ENCODE measurements around the gene MID1. TPM values are rescaled to one million over a fixed set of nuclear protein-coding genes. Genes with fewer than 3 reads are reported as not detected.

MID1 gene
- total and polyA plus RNA-seq, 9 of the 15 experiments (the other 6 are each of a cell fraction or from before 2014, with no cell fraction given), result 0.07 to 0.54 (median 0.33) TPM

GRCh38 chrX:10485326-10485725 is 135.1 kb downstream of the MID1 start:
- no peak for DNase-seq (ENCODE audit: extremely low read depth in 1 of 4, low spot score in 3 of 4)
- Histone ChIP-seq H4K20me1 (replicated peaks; ENCODE audit: control insufficient read depth, insufficient read depth, low read length) (no peaks in the 10 kb centered on the region), H3K4me1 (replicated peaks in 1 of 2; ENCODE audit: control insufficient read depth in 2 of 2, insufficient read depth in 2 of 2, low read length in 2 of 2) (no peaks in the 10 kb centered on the region), H3K79me2 (ENCODE audit: control insufficient read depth, insufficient read depth, low read length) (no peaks in the 10 kb centered on the region), H3K36me3 (ENCODE audit: control insufficient read depth, insufficient read depth, low read length) (no peaks in the 10 kb centered on the region), H3K4me3 (no peak overlapping the region), H2AFZ (ENCODE audit: low read depth, low read length) (no peak overlapping the region), H3K9me1 (ENCODE audit: control insufficient read depth, insufficient read depth, low read length) (no peaks in the 10 kb centered on the region), H3K4me2 (ENCODE audit: insufficient read depth, low read length) (no peak overlapping the region), H3K27ac (ENCODE audit: extremely low read depth, low read depth, low read length) (no peak overlapping the region), H3K9ac (ENCODE audit: insufficient read depth in 1 of 2, low read depth in 2 of 2, low read length in 2 of 2) (no peak overlapping the region), H3K9me3 (replicated peaks; ENCODE audit: control insufficient read depth, insufficient read depth, low read depth, low read length) (no peaks in the 10 kb centered on the region), H3K27me3 (ENCODE audit: control insufficient read depth in 2 of 2, insufficient read depth in 2 of 2, low read length in 2 of 2) (no peaks in the 10 kb centered on the region)
- BruUV-seq (replicated peaks), result no TSS peak
- ATAC-seq, result no peak
- intact Hi-C loops (cut with micrococcal nuclease) (no loop called here), in situ Hi-C loops (cut with MboI) (no loop called here)
- CTCF ChIA-PET (ENCODE audit: low intra/inter-chr PET ratio), result no interaction called here
- TF ChIP-seq CBFB (CRISPR knock-in tag; IDR thresholded peaks at IDR 0.05) (no peak), ZNF165 (CRISPR knock-in tag; IDR thresholded peaks at IDR 0.05; ENCODE audit: borderline replicate concordance) (no peak), HMG20A (CRISPR knock-in tag; conservative IDR thresholded peaks at IDR 0.05) (no peak), ZNF764 (CRISPR knock-in tag; IDR thresholded peaks at IDR 0.05; ENCODE audit: low read depth) (no peak), FOXJ2 (tag; IDR thresholded peaks at IDR 0.05) (no peak), RUNX1 (IDR thresholded peaks at IDR 0.05; ENCODE audit: low read depth) (no peak), IFI16 (CRISPR knock-in tag; IDR thresholded peaks at IDR 0.05) (no peak), MTA2 (IDR thresholded peaks at IDR 0.05; ENCODE audit: low read depth) (no peak), PBX2 (CRISPR knock-in tag; IDR thresholded peaks at IDR 0.05; ENCODE audit: low read depth) (no peak), PBX2 (tag; conservative IDR thresholded peaks at IDR 0.05; ENCODE audit: low read depth) (no peak), NCOA4 (IDR thresholded peaks at IDR 0.05; ENCODE audit: partially characterized antibody) (no peak), RBM34 (IDR thresholded peaks at IDR 0.05; ENCODE audit: borderline replicate concordance, insufficient read depth, low read length) (no peak), POLR2H (tag; IDR thresholded peaks at IDR 0.05; ENCODE audit: low read depth) (no peak), POU5F1 (IDR thresholded peaks at IDR 0.05; ENCODE audit: borderline replicate concordance, low read depth, low read length, partially characterized antibody) (no peak), BCL6 (CRISPR knock-in tag; IDR thresholded peaks at IDR 0.05) (no peak)
- FAIRE-seq, result no peak
- WGBS (ENCODE audit: insufficient coverage, low coverage, missing lambda C conversion rate), result 0% methylated on average over 3 of the region's 3 CpGs
- POLR2A ChIA-PET, result no interaction called here
